ENCODE measurements around the gene MRPL16.

GRCh38 chr11:59756845-59757244 is 53.7 kb downstream of the MRPL16 start:
- no peak for TF ChIP-seq CTCF (conservative IDR thresholded peaks at IDR 0.05; ENCODE audit: low read depth, low read length)
- no peak for TF ChIP-seq POLR2A (IDR thresholded peaks at IDR 0.05; ENCODE audit: low read depth, low read length)
- no peak for TF ChIP-seq BHLHE40 (IDR thresholded peaks at IDR 0.05; ENCODE audit: low read depth, low read length)

Data from IMR-90 (cell line).